ENCODE results near the gene CALY. TPM values are rescaled to one million over a fixed set of nuclear protein-coding genes. Genes with fewer than 3 reads are reported as not detected.

Gene CALY
- total and polyA plus RNA-seq, 2 experiments from 2014 or later = 12.3 to 16.3 TPM

DNA sequence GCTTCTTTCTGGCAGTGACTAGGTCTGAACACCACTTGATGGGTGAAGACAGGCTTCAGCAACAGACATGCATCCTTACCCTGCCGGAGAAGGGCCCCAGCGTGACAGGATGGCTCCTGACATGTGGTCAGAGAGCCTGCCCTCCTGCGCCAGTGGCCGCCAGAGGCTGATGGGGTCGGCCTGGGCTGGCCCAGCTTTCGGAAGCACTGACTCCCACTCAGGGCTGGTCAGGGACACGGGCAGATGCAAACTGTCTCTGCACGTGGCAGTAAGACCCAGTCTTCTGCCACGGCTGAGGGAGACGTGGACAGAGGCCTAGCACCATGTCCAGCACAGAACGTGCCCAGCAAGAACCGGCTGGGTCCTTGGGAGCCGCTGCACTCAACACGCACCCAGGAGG lies 38.2 kb downstream of the CALY start:
- DNase-seq (ENCODE audit: low read depth in 1 of 2, low spot score in 1 of 2) = no peak
- H3K27ac ChIP-seq = no peak overlapping the region
- no peaks in the 10 kb centered on the region for H3K9me3 ChIP-seq (ENCODE audit: low read depth)
- H3K4me1 ChIP-seq (ENCODE audit: low read depth) = no peaks in the 10 kb centered on the region
- peaks cover 55% of the 10 kb centered on the region for H3K36me3 ChIP-seq
- no peak overlapping the region for H3K4me3 ChIP-seq
- no peaks in the 10 kb centered on the region for H3K27me3 ChIP-seq
- TF ChIP-seq, protein P1, sequence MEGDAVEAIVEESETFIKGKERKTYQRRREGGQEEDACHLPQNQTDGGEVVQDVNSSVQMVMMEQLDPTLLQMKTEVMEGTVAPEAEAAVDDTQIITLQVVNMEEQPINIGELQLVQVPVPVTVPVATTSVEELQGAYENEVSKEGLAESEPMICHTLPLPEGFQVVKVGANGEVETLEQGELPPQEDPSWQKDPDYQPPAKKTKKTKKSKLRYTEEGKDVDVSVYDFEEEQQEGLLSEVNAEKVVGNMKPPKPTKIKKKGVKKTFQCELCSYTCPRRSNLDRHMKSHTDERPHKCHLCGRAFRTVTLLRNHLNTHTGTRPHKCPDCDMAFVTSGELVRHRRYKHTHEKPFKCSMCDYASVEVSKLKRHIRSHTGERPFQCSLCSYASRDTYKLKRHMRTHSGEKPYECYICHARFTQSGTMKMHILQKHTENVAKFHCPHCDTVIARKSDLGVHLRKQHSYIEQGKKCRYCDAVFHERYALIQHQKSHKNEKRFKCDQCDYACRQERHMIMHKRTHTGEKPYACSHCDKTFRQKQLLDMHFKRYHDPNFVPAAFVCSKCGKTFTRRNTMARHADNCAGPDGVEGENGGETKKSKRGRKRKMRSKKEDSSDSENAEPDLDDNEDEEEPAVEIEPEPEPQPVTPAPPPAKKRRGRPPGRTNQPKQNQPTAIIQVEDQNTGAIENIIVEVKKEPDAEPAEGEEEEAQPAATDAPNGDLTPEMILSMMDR (IDR thresholded peaks at IDR 0.05; ENCODE audit: low read depth, low read length) = no peak

- peaks cover 60% of the 10 kb centered on the region for H3K36me3 ChIP-seq
- no peak overlapping the region for H3K27ac ChIP-seq
- no peak overlapping the region for H3K4me3 ChIP-seq
- no peak for DNase-seq (ENCODE audit: low read depth in 1 of 2, low spot score in 1 of 2)
- H3K9me3 ChIP-seq (ENCODE audit: low read depth) = no peaks in the 10 kb centered on the region
- TF ChIP-seq, protein P1 (IDR thresholded peaks at IDR 0.05; ENCODE audit: low read depth, low read length) = no peak
- no peaks in the 10 kb centered on the region for H3K4me1 ChIP-seq (ENCODE audit: low read depth)
- H3K27me3 ChIP-seq = no peaks in the 10 kb centered on the region
These were observed 39.2 kb downstream of the CALY start for GRCh38 chr10:133297504-133297903.

DNA sequence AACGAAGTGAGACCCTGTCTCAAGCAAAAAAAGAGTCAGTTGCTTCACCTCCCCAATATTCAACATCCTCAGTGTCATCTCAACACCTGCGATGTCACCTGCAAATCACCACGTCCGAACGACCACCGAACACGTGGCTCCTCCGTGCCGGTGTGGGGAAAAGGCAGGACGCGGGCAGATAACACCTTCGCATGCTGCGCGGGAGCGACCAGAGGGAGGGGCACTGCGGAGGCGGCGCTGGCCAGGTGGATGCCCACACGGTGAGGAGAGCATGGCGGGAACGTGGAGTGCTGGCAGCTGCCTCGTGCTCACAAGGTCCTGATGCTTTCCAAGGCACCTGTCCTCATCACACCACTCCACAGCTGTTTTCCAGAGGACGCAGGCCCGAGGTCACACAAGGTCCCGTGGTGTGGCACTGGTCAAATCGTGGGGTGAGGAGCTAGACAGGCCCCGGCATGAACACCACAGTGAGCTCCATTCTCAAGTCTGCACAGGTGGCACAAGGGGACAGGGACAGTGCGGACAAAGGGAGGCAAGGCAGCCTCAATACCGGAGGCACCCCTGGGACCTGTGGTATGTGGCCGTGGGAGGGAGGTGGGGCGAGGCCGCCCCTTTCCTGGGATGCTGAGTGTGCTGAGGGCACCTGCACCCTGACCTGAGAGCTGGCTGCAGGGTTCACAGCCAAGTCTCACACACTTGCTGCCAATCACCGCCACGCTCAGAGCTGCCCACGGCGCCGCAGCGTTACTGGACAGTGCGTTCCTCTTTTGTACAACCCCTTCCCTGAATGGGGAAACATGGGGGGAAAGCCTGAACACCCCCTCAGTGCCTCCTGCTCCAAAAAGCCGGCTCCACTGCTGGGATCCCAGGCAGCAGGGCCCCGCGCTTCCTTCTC lies 41.0 kb downstream of the CALY start:
- H3K27ac ChIP-seq = no peak overlapping the region
- no peak overlapping the region for H3K4me3 ChIP-seq
- H3K9me3 ChIP-seq (ENCODE audit: low read depth) = no peaks in the 10 kb centered on the region
- TF ChIP-seq, protein P1 (IDR thresholded peaks at IDR 0.05; ENCODE audit: low read depth, low read length) = no peak
- no peaks in the 10 kb centered on the region for H3K27me3 ChIP-seq
- no peaks in the 10 kb centered on the region for H3K4me1 ChIP-seq (ENCODE audit: low read depth)
- H3K36me3 ChIP-seq = peaks cover 63% of the 10 kb centered on the region
- DNase-seq (ENCODE audit: low read depth in 1 of 2, low spot score in 1 of 2) = no peak

GRCh38 chr10:133294189-133294588 lies 42.5 kb downstream of the CALY start:
- H3K36me3 ChIP-seq = peaks cover 50% of the 10 kb centered on the region
- TF ChIP-seq, protein P1 (IDR thresholded peaks at IDR 0.05; ENCODE audit: low read depth, low read length) = no peak

DNA sequence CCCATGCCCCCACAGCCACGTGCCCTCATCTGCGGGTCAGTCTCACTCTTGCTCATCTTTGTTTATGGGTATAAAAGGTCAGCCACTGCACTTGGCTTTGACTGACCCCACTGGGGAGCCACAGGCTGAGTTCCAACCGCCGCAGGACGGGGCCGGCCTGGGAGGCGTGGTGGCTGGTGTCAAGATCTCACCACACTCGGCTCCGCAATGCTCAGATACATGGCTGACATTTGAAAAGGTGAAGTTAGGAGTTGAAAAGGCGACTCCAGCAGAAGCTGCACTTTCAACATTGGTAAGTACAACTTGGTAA lies 42.9 kb downstream of the CALY start:
- Histone ChIP-seq H3K4me3 (no peak overlapping the region), H3K9me3 (ENCODE audit: low read depth) (no peaks in the 10 kb centered on the region), H3K4me1 (ENCODE audit: low read depth) (no peaks in the 10 kb centered on the region), H3K27ac (no peak overlapping the region), H3K27me3 (no peaks in the 10 kb centered on the region), H3K36me3 (peaks cover 49% of the 10 kb centered on the region)
- TF ChIP-seq, protein P1 (IDR thresholded peaks at IDR 0.05; ENCODE audit: low read depth, low read length) = no peak
- DNase-seq (ENCODE audit: low read depth in 1 of 2, low spot score in 1 of 2) = no peak

More at GRCh38 chr10:133294189-133294588, 42.5 kb downstream of the CALY start:
- no peak overlapping the region for H3K4me3 ChIP-seq
- DNase-seq (ENCODE audit: low read depth in 1 of 2, low spot score in 1 of 2) = no peak
- no peaks in the 10 kb centered on the region for H3K27me3 ChIP-seq
- H3K27ac ChIP-seq = no peak overlapping the region
- H3K9me3 ChIP-seq (ENCODE audit: low read depth) = no peaks in the 10 kb centered on the region
- H3K4me1 ChIP-seq (ENCODE audit: low read depth) = no peaks in the 10 kb centered on the region
